ENCODE measurements around the gene RPS2.

DNA sequence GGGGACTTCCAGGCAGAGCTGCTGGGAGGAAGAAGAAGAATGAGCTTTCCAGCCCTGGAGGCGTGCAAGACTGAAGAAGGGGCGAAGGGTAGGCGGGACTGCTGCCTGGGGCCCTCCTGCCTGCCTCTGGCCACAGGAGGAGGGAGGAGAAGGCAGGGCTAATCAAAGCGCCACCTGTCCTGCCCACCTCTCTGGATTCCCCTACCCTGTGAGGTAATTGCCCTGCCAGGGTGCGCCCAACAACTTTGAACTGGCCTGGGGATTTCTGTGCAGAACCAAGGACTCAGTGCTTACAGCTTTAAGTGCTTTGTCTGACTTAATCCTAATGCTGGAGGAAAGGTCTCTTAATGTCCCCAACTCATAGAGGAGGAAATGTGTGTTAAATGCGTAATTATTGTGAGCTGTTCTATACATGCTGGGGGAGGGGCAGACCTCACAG, 16.8 kb upstream of the RPS2 start, which contains the start of gene NOXO1:
- no peak for TF ChIP-seq CTCF (IDR thresholded peaks at IDR 0.05; ENCODE audit: poor library complexity)
- TF ChIP-seq EZH2 (IDR thresholded peaks at IDR 0.05; ENCODE audit: borderline replicate concordance) = no peak
- TF ChIP-seq EZH2phosphoT487 (IDR thresholded peaks at IDR 0.05; ENCODE audit: low read depth, severe bottlenecking, unreplicated experiment) = no peak
